Measurements from ENCODE around the gene CAMKK1.
A peak's percentile ranks its signal among the peaks of the same experiment; 100 is the strongest.
"Not testable (repeated sequence)": the region's sequence is repeated elsewhere in the genome, so short reads cannot be mapped to it uniquely, and the experiment has no call there.

The CAMKK1 gene

DNA sequence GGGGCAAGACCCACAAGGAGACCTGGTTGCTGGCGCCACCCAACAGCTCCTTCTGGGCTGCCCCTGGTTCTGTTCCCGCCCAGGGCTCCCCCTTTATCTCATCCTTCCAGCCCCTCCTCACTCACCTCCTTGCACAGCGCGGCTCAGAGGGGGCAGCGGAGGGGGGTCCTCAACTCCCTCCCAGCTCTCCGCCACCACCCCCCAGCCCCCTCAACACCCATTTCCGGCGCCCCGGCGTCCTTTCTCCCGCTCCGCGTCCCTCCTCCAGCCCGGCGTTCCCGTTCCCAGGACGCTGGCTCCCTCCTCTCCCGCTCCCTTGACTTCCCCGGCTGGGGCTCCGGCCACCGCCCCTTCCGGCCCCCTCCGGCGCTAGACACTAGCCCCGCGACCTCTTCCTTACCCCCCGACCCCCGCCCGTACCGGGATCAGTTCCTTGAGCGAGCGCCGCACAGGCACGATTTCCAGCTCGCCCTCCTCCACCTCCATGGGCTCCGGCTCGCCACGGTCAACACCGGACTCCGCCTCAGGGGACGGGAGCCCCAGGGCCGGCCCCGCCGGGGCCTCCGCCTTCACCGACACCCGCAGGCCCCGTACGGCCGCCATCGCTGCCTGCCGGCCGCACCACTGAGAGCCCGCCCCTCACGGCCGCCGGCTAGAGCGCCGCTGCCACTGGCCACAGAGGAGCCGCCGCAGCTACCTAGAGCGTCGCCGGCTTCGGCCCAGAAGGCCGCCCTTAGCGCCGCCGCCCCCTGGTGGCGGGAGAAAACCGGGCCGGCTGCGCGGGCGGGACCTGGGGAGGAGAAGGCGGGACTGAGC, 47.0 kb downstream of the CAMKK1 start, which contains the start of gene NCBP3:
NCBP3 (minus strand) TSS at position 626 of the 816 bp plus-strand sequence; CDS start at position 603, 23 bp downstream.
- peak; percentile 83 to 87 for DNase-seq (ENCODE audit: low read depth in 2 of 2)

DNA sequence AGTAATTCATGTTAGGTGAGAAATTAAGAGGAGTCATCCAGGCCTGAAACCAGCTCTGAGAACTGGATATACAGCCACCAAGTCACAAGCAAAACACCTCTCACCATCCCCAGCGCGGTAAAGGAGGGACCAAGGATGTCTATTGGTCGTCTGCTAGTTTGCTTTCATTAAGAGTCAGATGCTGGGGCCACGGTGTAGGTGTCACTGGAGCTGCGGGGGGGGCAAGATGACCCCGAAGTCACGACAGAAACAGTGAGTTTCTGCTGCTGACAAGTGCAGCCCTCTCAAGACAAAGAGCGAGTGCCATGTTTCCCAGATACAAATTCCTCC, 47.6 kb downstream of the CAMKK1 start:
- peak; percentile 22 to 34 for DNase-seq (ENCODE audit: low read depth in 2 of 2)

- not testable (repeated sequence) for DNase-seq (ENCODE audit: low read depth in 2 of 2)
Measured at GRCh38 chr17:3844556-3844955, 48.3 kb downstream of the CAMKK1 start.

DNA sequence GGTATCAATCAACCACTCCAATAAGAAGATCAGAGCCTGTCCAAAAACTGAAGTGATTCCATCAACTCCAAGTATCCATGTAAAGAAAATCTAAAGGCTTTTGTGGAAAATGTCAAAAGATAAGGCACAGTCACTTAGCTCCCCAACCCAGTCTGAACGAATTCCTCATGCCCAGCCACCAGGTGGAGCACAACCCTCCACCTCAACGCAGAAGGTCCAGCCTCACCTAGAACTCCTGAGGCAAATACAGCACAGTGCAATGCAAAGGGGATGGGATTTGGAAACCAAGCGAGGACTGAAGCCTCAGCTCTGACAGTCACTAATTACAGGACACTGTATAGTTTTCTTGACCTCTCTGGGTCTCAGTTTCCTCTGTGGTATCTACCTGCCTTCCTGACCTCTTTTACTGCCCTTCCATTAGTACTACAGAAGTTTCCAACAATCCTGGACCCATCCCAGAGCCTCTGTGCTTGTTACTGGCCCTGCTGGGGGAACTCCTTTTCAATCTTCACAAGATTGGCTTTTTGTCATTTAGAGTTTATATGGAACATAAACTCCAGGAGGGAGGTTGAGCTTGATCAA, 48.8 kb downstream of the CAMKK1 start:
- DNase-seq (ENCODE audit: low read depth in 2 of 2), result peak; percentile 24 to 31

- DNase-seq (ENCODE audit: low read depth in 2 of 2), result no peak
Measured at GRCh38 chr17:3838206-3838605, 54.6 kb downstream of the CAMKK1 start.

GRCh38 chr17:3836551-3836950, 56.3 kb downstream of the CAMKK1 start:
- no peak for DNase-seq (ENCODE audit: low read depth in 2 of 2)

DNA sequence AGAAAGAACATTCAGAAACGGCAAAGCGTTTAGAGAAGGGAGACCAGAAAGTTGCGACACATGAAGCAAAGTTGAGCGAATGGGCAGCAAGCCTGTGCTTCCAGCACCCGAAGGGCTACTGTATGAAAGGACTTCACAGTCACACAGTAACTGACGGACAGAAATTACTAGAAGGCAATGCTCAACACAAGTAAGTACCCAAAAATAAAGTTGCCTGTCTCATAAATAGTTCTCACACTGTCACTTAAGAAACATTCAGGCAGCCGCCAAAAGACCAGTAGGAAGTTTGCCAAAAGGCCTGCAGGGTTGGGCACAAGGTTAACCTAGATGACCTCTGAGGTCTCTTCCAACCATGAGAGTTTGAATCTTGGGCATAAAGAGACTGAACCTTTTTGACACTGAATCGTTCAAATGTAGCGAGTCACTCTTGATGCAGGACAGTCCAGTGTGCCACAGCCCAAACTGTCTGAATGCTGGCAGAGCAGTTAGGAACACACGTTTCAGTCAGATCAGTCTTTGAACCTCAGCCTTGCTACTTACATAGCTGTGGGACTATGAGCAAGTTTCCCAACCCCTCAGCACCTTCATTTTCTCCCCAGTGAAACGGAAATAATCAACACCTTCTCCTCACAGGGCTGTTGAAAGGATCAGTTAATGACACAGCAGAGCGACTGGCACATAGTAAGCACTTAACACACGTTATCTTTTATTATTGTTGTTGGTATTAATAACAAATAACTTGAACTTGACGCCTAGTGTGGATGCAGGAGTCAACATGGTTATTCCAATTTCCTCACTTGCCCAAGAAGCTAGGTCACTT, 57.2 kb downstream of the CAMKK1 start:
- no peak for DNase-seq (ENCODE audit: low read depth in 2 of 2)

DNA sequence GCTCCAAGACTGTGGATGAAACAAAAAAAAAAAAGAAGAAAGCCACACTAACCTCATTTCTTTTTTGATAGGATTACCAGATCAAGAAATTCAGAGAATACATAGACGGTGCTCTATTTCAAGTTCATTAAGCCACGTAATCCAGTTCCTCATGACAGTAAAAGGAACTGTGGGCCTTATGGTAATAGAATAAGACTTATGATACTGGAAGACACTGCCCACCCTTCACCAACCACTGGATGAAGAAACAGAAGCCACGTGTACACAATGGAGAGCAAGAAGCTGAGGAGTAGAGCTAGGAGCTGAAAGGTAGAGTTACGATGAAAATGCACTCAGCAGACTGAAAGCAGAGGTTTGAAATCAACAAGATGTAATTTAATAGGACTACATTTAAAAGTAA, 58.0 kb downstream of the CAMKK1 start:
- DNase-seq (ENCODE audit: low read depth in 2 of 2), result no peak

DNA sequence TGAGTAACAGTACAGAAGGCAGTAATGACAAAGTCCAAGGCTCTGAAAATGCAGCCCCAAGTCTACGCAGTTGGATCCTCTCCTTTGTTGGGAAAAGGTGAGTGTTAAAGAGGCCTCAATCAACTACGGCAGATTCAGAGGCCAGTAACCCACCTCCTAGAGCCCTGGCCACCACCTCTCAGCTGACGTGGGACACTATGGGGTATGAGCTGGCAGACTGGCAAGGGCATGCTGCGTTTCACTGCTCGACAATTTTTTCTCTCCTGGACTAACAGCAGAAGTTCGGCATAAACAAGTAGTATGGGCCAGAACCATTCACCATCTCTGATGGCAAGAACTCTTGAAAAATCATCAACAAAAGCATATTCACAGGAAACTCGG, 64.0 kb downstream of the CAMKK1 start:
- DNase-seq (ENCODE audit: low read depth in 2 of 2), result no peak

DNA sequence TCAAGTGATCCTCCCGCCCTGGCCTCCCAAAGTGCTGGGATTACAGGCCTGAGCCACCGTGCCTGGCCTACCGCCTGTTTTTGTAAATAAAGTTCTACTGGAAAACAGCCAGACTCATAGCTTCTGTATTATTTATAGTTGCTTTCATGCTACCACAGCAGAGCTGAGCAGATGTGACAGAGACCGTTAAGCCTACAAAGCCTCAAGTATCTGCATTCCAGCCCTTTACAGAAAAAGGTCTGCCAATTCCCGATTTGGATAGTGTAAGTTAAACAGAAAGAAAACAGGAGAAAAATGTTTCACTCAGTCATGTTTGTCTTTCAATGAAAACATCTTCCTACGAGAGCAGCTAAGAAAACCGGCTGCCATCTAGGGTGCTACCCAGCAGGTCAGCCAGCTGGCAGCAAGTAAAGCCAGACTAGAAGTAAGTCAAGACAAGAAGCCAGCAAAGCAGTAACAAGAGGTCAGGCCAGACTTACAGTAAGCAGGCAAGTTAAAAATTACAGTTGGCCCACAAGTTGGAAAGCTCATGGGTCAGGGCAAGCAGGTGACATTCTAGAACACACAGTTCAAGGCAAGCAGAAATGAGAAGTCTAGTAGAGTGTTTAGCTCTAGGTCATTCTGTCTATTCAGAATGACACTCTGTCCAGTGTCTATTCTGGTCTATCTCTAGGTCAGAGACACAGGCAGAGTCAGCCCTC, 64.6 kb downstream of the CAMKK1 start:
- no peak for DNase-seq (ENCODE audit: low read depth in 2 of 2)

DNA sequence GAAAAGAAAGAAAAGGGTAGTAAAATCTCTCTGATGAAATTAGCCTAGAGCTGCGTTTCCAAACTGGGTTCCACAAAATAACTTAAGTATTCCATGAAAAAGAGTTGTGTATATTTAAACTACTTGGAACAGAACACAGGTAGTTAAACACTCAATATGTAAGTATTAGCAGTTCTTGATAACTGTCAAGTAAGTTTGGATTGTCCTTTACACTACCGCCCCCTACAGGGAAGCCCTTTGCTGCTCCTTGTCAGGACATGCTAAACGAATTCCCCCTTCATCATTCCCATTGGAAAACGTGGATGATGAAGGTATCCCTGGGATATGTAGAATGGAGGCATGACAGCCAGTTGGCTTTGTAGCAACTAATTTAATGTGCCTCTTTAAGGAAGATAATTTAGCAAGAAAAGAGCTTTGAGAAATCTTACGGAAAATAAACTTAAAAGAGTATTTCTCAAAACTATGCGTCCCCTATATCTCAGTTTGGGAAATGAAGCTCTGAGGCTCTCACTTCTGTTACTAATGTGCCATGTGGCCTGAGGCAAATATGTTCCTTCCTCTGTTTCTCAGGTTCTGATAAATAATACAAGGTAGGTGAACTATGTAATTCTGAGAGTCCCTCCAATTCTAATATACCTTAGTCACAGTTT, 65.6 kb downstream of the CAMKK1 start:
- peak; percentile 38 to 61 for DNase-seq (ENCODE audit: low read depth in 2 of 2)

GRCh38 chr17:3826191-3826590, 66.7 kb downstream of the CAMKK1 start:
- no peak for DNase-seq (ENCODE audit: low read depth in 2 of 2)

DNA sequence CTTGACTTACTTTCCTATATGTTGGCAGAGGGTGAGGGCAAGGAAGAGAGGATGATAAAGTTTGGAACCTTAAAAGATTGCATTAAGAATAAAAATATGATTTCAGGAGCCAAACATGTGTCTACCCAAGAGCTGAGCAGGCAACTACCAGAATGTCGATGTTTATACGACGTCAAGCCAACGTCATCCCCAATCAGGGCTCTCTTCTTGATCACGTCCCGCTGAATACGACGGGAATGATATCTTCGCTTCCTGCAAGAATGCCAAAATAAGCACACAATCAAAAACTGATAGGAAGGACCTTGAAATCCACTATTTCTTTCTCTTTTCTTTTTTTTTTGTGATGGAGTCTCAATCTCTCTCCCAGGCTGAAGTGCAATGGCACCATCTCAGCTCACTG, 71.8 kb downstream of the CAMKK1 start:
- DNase-seq (ENCODE audit: low read depth in 2 of 2), result no peak

DNA sequence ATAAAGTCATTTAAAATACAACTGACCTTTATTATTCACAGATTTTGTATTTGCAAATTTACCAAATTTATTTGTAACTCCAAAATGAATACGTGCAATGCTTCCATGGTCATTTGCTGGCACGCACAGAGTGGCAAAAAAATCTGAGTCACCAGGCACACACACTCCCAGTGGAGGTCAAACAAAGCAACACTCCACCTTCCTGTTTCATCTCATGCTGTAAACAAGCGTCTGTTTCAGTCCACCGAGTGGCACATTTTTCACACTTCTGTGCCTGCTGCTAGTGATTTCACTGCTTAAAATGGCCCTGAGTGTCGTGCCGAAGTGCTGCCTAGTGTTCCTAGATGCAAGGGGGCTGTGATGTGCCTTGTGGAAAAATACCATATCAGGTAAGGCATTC, 74.1 kb downstream of the CAMKK1 start:
- DNase-seq (ENCODE audit: low read depth in 2 of 2), result no peak

- DNase-seq (ENCODE audit: low read depth in 2 of 2), result no peak
Measured at GRCh38 chr17:3817851-3818605, 74.8 kb downstream of the CAMKK1 start.

- DNase-seq (ENCODE audit: low read depth in 2 of 2), result no peak
Measured at GRCh38 chr17:3815925-3816324, 76.9 kb downstream of the CAMKK1 start.

DNA sequence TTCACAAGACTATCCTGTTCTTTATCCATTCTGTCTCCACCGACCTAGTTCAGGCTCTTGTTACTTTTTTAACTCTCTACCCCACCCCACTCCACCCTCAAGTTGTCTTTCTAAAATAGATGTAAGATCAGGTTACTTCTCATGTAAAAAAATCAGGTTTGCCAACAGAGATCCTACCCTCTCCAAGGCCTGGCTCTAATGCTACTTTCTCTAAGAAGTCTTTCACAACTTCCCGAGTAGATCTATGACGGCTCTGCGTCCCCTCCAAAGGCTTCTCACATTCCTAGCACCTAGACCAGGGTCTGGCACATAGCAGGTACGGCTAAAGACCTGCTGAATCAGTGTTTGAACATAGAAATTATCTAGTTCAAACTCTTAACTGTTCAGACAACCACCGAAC, 77.7 kb downstream of the CAMKK1 start:
- DNase-seq (ENCODE audit: low read depth in 2 of 2), result no peak

DNA sequence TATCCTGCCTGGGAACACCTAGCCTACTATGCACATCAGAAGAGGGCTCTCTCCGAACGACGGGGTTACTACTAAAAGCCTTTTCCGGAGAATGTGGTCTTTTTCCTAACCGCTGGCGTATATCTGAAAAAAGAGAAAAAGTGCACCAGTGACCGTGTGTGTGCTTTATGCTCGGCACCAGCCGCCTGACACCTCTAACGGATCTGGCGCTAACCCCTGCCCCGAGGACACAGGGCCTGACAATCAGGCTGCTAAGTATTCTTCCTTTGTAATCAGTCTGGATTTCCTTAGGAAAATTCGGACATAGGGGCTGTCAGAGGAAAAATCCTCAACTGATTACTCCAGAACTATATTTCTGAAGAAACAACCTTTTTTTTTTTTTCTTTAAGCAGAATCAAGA, 78.5 kb downstream of the CAMKK1 start:
- no peak for DNase-seq (ENCODE audit: low read depth in 2 of 2)

GRCh38 chr17:3813171-3813570, 79.7 kb downstream of the CAMKK1 start:
- DNase-seq (ENCODE audit: low read depth in 2 of 2), result no peak

GRCh38 chr17:3812771-3813170, 80.1 kb downstream of the CAMKK1 start:
- no peak for DNase-seq (ENCODE audit: low read depth in 2 of 2)

- no peak for DNase-seq (ENCODE audit: low read depth in 2 of 2)
Measured at GRCh38 chr17:3812284-3812683, 80.6 kb downstream of the CAMKK1 start.
